LNCaP clone FGC (cell line): Measurements from ENCODE around the gene WNT8B.

Source experiments
- DNase-seq: peaks from one replicate; pipeline ENCODE4 v3.0.0-alpha.2; 2011; ENCODE audit warnings: low read depth
- H3K4me3 ChIP-seq: 2 replicates; pipeline ENCODE4 v1.5.1; 2011; ENCODE audit warnings: mild to moderate bottlenecking, low read depth, low read length, control low read depth
- TF ChIP-seq, protein P1 (sequence below): IDR thresholded peaks from 2 replicates; pipeline ENCODE4 v1.5.1; 2012; ENCODE audit warnings: mild to moderate bottlenecking; ENCODE audit not compliant: control insufficient read depth, insufficient read depth; ENCODE audit errors: extremely low read depth

WNT8B gene

DNA sequence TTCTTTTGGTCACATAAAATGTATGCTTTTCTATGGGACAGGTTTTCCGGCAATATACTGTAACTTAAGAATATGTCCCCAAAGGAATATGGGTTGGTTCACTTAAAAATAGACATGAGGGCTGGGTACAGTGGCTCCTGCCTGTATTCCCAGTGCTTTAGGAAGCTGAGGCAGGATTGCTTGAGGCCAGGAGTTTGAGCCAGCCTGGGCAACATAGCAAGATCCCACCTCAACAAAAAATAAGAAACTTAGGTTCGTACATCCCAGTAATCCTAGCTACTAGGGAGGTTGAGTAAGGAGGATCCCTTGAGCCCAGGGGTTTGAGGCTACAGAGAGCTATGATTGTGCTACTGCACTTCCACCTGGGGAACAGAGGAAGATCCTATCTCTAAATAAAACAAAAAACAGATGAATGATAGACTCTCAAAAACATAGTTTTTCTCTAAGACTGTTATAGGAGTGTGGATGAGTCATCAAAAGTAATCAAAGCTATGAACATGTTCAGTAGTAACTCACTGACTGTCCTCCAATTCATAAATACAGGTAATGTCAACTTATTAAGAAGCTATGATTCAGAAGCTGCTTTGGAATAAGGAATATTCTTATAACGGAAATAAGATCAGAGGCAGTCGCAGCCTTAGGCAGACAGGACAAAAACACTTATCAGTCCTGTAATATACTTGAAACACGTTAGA, 59.4 kb downstream of the WNT8B start:
- H3K4me3 ChIP-seq, result no peak overlapping the region
- DNase-seq, result no peak
- TF ChIP-seq, protein P1, sequence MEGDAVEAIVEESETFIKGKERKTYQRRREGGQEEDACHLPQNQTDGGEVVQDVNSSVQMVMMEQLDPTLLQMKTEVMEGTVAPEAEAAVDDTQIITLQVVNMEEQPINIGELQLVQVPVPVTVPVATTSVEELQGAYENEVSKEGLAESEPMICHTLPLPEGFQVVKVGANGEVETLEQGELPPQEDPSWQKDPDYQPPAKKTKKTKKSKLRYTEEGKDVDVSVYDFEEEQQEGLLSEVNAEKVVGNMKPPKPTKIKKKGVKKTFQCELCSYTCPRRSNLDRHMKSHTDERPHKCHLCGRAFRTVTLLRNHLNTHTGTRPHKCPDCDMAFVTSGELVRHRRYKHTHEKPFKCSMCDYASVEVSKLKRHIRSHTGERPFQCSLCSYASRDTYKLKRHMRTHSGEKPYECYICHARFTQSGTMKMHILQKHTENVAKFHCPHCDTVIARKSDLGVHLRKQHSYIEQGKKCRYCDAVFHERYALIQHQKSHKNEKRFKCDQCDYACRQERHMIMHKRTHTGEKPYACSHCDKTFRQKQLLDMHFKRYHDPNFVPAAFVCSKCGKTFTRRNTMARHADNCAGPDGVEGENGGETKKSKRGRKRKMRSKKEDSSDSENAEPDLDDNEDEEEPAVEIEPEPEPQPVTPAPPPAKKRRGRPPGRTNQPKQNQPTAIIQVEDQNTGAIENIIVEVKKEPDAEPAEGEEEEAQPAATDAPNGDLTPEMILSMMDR, result no peak

DNA sequence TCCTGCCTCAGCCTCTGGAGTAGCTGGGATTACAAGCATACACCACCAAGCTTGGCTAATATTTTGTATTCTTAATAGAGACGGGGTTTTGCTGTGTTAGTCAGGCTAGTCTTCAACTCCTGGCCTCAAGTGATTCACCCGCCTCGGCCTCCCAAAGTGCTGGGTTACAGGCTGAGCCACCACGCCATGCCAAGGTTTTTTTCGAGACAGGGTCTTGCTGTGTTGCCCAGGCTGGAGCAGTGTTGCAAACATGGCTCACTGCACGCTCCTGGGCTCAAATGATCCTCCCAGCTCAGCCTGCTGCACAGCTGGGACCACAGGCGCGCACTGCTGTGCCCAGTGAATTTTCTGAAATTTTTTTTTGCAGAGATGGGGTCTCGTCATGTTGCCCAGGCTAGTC, 60.1 kb downstream of the WNT8B start:
- TF ChIP-seq, protein P1, result no peak
- no peak overlapping the region for H3K4me3 ChIP-seq
- DNase-seq, result no peak

DNA sequence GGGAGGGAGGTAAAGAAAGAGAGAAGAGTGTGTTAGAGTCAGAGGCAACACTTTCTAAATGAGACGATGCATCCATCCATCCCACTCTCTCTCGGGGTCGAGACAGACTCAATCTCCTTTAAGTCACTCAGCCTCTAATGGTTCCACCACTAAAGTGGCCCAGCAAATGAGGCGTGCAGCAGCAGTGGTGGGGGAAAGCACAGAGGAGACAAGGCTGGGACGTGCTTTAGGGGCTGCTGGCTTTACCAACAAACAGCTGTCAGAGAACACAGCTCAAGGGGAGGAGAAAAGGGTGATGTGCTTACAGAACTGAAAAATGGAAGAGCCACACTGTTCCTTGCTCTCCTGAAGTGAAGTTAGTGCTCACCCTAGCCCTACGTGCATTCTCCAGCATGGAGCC, 61.4 kb downstream of the WNT8B start:
- H3K4me3 ChIP-seq, result no peak overlapping the region
- no peak for DNase-seq
- TF ChIP-seq, protein P1, result no peak

DNA sequence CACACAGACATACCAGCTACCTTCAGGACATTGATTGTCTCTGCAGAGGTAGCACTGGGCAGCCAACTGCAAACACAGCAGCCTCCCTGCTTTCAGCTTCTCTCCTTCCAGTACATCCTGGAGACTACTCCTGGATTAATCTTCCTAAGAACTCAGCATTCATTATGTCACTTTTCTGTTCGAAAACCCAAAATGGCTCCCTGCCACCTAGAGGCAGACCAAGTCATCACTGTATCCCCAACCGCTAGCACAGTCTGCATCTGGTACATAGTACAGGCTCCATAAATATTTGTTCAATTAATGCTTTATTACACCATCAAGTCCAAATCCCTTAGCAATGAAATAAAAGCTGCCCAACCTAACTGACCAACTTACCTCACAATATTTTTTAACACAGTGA, 61.8 kb downstream of the WNT8B start:
- TF ChIP-seq, protein P1, result no peak
- DNase-seq, result no peak
- no peak overlapping the region for H3K4me3 ChIP-seq

DNA sequence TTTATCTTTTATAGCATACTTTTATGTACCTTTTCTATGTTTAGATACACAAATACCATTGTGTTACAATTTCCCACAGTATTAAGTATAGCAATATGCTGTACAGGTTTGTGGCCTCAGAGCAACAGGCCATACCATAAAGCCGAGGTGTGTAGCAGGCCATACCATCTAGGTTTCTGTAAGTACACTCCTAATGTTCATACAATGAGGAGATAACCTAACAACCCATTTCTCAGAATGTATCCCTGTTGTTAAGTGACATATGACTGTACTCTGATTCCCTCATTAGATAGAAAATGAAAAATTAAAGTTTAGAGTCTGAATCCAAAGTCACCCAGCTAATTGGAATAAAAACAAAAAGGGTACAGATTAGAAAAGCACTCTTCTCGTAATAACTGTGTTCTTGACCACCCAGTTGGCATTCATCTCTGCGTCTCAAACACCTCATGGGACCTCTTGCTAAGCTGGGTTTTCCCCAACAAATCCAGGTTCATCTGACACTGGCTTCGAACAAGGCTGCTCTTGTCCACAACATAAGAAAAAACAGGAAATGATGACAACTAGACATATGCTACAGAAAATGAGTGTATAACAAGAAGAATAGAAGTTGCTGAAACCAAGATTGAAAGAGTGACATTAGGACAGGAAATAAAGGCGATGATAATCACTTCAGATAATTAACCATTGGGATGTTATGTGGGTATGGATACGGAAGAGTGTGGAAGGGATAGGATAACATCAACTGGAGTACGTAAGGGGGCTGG, 65.5 kb downstream of the WNT8B start:
- TF ChIP-seq, protein P1, result no peak
- H3K4me3 ChIP-seq, result peak overlapping the region; percentile 87
- no peak for DNase-seq

DNA sequence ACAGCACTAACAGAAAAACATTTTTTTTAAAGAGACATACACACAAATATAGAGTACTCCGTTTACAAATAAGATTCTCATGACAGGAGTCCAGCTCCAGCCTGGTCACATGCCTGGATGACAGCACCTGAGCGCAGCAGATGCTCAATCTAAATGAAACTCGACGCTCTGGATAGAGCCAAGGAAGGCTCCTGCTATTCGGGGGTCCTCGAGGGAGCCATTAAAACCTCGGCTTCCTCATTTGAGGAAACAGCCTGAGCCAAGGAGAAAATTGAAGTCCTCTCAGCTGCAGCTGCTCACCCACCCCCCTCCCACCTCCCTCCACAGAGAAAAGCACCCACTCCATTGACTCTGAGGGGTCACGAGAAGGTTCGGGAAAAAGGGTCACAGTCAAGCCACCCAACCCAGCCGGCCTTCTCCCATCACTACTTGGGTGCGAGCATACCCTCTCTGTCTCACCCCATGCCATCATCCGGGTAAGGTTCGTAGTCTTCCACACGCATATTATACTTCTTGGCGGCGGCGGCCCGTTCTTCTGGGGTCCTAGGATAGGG, 66.2 kb downstream of the WNT8B start:
- no peak for DNase-seq
- H3K4me3 ChIP-seq, result peak overlapping the region; percentile 87
- TF ChIP-seq, protein P1, result no peak
